ENCODE measurements around the gene TNK2. TPM values are rescaled to one million over a fixed set of nuclear protein-coding genes. Genes with fewer than 3 reads are reported as not detected.
"Not testable (repeated sequence)": the region's sequence is repeated elsewhere in the genome, so short reads cannot be mapped to it uniquely, and the experiment has no call there.

Gene TNK2
- total RNA-seq (2014; rRNA removed; shearing (Covaris generic)) = 30.3 and 30.5 TPM in 2 replicates

DNA sequence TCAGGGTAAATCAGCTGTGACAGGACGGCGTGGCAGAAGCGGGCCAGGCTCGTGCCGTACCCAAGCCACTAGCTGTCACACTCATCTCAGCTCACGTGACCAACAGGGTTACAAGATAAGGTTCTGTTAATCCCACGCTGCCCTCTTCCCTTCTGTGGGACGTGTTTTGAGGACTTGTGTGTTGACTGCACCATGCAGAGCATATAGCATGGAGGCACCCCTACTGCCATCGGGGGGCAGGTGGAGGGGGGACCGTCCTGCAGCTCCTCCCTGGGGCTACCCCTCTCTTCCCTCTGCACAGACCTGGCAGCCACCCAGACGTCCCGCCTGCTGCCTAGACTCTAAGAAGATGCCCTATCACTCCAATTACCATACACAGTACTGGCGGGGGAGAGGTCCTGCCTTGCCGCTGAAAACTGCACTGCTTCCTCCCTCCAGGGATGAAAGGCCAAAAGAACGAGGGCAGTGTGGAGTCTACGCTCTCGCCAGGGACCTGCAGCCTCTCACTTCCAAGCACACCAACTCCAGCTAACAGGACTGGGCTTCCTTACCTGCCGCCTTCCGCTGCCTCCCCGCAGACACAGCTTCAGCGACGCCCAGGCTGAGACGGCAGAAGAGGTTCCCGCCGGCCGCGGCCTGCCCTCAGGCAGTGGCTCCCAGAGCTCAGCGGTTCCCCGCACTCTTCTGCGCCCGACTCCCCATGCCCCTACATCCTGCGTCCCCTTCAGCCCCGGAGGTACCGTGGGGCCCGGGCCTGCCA is at the start of gene TNK2:
TNK2 (minus strand) TSS at position 618 of the 760 bp plus-strand sequence. CDS start 19,963 bp downstream, outside the sequence.
- Histone ChIP-seq H3K27me3 (ENCODE audit: control insufficient read depth, insufficient read depth, low read length) (no peaks in the 10 kb centered on the region; the same call in 1 of the 2 replicates), H3K4me3 (ENCODE audit: insufficient read depth, low read depth, low read length) (peak within 1 kb of the TSS; percentile 58), H3K36me3 (replicated peaks; ENCODE audit: control insufficient read depth, insufficient read depth, low read length) (no peaks in the 10 kb centered on the region)
- no peak for DNase-seq

DNA sequence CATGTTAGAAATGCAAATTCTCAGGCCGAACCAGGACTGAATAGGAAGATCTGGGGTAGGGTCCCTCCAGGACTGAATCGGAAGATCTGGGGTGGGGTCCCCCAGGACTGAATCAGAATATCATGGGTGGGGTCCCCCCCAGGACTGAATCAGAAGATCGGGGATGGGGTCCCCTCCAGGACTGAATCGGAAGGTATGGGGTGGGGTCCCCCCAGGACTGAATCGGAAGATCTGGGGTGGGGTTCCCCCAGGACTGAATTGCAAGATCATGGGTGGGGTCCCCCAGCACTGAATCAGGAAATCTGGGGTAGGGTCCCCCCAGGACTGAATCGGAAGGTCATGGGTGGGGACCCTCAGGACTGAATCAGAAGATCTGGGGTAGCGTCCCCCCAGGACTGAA is 48.2 kb upstream of the TNK2 start:
- Histone ChIP-seq H3K27me3 (ENCODE audit: control insufficient read depth, insufficient read depth, low read length) (no peaks in the 10 kb centered on the region), H3K4me3 (ENCODE audit: insufficient read depth, low read depth, low read length) (no peak overlapping the region), H3K36me3 (replicated peaks; ENCODE audit: control insufficient read depth, insufficient read depth, low read length) (no peaks in the 10 kb centered on the region)
- no peak for DNase-seq

DNA sequence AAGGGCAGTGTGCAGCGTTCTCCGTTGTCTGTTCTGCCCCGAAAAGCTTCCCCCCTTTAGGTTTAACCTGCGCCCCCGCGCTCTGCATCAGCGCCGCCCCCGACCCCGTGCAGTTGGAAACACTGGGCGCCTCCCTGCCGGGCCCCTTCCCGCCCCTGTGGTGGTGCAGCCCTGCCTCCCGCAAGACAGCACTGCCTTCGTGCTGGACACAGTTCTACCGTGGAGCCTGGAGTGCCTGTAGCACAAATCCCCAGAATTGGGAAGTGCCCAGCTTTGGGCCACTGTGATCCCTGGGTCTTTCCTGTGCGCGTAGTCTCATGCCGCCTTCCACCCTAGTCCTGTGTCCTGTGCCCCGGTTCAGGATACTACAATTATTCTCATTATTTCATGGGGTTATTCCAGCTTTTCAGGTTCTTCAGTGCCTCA is 47.1 kb upstream of the TNK2 start:
- peak; percentile 57 for DNase-seq
- H3K36me3 ChIP-seq (replicated peaks; ENCODE audit: control insufficient read depth, insufficient read depth, low read length); H3K27me3 ChIP-seq (ENCODE audit: control insufficient read depth, insufficient read depth, low read length): not testable (repeated sequence)
- peak overlapping the region; percentile 19 for H3K4me3 ChIP-seq (ENCODE audit: insufficient read depth, low read depth, low read length)

DNA sequence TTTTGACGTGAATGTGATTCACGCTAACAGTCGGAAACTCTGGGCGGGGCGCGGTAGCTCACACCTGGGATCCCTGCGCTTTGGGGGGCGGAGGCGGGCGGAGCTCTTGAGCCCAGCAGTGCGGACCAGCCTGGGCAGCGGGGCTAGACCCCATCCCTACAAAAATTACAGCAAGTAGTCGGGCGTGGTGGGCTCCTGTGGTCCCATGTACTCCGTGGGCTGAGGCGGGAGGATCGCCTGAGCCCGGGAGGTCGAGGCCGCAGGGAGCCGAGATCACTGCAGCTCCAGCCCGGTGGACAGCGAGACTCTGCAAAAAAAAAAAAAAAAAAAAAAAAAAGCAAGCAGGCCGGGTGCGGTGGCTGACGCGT is 46.4 kb upstream of the TNK2 start:
- DNase-seq; H3K27me3 ChIP-seq (ENCODE audit: control insufficient read depth, insufficient read depth, low read length): not testable (repeated sequence)
- H3K4me3 ChIP-seq (ENCODE audit: insufficient read depth, low read depth, low read length) = peak overlapping the region; percentile 37

DNA sequence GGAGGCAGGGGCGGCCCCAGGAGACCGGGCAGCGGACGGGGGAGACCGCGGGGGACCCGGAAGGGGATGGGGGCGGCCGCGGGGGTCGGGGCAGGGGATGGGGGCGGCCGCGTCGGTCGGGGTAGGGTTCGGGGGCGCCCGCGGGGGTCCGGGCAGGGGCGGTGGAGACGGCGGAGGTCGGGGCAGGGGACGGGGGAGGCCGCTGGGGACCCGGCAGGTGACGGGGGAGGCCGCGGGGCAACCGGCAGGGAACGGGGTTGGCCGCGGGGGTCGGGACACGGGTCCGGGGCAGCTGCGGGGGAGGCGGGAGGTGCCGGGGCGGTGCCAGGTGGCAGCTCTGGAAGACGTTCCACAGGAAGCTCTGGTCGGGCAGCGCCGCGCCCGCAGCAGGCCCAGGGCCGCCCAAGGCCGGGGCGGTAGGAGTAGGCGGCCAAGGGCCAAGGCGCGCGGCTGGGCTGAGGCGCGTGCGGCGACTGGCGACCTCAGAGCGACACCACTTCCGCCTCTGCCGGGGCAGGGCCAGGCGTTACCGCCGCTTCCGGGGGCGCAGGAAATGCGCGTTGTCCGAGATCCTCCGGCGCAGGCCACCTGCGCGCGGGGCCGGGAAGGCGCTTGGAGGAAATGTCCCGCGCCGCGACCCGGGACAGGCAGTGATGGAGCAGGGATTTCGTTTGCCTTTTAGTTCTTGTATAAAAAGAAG is 45.9 kb upstream of the TNK2 start:
- peak; percentile 83 for DNase-seq
- not testable (repeated sequence) for H3K27me3 ChIP-seq (ENCODE audit: control insufficient read depth, insufficient read depth, low read length); H3K36me3 ChIP-seq (replicated peaks; ENCODE audit: control insufficient read depth, insufficient read depth, low read length)
- H3K4me3 ChIP-seq (ENCODE audit: insufficient read depth, low read depth, low read length) = peak overlapping the region; percentile 37

More for the DNA sequence above, 46.4 kb upstream of the TNK2 start:
- not testable (repeated sequence) for H3K36me3 ChIP-seq (replicated peaks; ENCODE audit: control insufficient read depth, insufficient read depth, low read length)

- not testable (repeated sequence) for DNase-seq
Observed at GRCh38 chr3:195952590-195952989, 44.2 kb upstream of the TNK2 start.

GRCh38 chr3:195951443-195952177 is 43.3 kb upstream of the TNK2 start:
- H3K36me3 ChIP-seq (replicated peaks; ENCODE audit: control insufficient read depth, insufficient read depth, low read length); H3K4me3 ChIP-seq (ENCODE audit: insufficient read depth, low read depth, low read length); H3K27me3 ChIP-seq (ENCODE audit: control insufficient read depth, insufficient read depth, low read length); DNase-seq: not testable (repeated sequence)

More at GRCh38 chr3:195952590-195952989, 44.2 kb upstream of the TNK2 start:
- H3K4me3 ChIP-seq (ENCODE audit: insufficient read depth, low read depth, low read length); H3K27me3 ChIP-seq (ENCODE audit: control insufficient read depth, insufficient read depth, low read length); H3K36me3 ChIP-seq (replicated peaks; ENCODE audit: control insufficient read depth, insufficient read depth, low read length): not testable (repeated sequence)

DNA sequence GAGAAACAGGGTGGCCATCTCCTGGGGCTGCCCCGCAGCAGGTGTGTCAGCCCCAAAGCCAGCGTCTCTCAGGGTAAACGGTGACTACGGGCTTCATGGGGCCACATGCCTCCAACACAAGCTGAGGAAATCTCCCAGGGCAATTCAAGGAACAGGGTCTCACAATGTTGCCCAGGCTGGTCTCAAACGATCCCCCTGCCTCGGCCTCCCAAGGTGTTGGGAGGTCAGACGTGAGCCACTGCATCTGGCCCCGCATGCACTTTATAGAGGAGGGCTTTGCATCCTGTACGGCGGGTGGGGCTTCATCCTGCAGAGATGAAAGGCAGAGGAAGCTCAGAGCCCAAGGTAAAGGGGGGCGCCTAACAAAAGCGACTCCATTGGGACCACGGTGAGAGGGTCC is 42.4 kb upstream of the TNK2 start:
- not testable (repeated sequence) for H3K4me3 ChIP-seq (ENCODE audit: insufficient read depth, low read depth, low read length); H3K27me3 ChIP-seq (ENCODE audit: control insufficient read depth, insufficient read depth, low read length); H3K36me3 ChIP-seq (replicated peaks; ENCODE audit: control insufficient read depth, insufficient read depth, low read length); DNase-seq

DNA sequence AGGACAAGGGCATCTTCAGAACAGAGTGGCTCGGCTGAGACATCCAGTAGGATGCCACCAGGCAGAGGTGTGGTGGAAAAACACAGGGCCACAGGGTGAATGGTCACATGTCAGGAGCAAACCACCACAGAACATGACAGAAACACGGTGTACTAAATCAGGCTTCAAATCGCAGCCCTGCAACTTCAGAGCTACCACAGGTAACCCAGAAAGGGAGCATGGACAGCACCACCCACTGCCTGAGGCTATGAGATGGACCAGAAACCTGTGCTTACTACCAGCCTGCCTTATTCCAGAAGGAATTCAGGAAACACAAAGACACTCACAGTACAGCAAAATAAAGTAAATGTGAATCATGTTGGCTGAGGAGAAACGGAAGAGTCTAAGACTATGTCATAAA is 41.8 kb upstream of the TNK2 start:
- DNase-seq; H3K4me3 ChIP-seq (ENCODE audit: insufficient read depth, low read depth, low read length); H3K36me3 ChIP-seq (replicated peaks; ENCODE audit: control insufficient read depth, insufficient read depth, low read length); H3K27me3 ChIP-seq (ENCODE audit: control insufficient read depth, insufficient read depth, low read length): not testable (repeated sequence)

- H3K4me3 ChIP-seq (ENCODE audit: insufficient read depth, low read depth, low read length); H3K36me3 ChIP-seq (replicated peaks; ENCODE audit: control insufficient read depth, insufficient read depth, low read length); H3K27me3 ChIP-seq (ENCODE audit: control insufficient read depth, insufficient read depth, low read length); DNase-seq: not testable (repeated sequence)
Observed at GRCh38 chr3:195946910-195947699, 38.8 kb upstream of the TNK2 start.

DNA sequence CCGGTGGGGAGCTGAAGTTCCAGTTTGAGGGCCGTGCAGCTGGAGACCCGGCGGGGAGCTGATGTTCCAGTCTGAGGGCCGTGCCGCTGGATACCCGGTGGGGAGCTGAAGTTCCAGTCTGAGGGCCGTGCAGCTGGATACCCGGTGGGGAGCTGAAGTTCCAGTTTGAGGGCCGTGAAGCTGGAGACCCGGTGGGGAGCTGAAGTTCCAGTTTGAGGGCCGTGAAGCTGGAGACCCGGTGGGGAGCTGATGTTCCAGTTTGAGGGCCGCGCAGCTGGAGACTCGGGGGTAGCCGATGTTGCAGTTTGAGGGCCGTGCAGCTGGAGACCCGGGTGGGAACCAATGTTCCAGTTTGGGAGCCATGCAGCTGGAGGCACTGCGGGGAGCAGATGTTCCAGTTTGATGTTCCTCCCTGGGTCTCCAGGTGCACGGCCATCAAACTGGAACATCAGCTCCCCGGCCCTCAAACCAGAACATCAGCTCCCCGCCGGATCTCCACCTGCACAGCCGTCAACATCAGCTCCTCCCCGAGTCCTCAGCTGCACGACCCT is 33.0 kb upstream of the TNK2 start:
- H3K36me3 ChIP-seq (replicated peaks; ENCODE audit: control insufficient read depth, insufficient read depth, low read length); DNase-seq; H3K4me3 ChIP-seq (ENCODE audit: insufficient read depth, low read depth, low read length); H3K27me3 ChIP-seq (ENCODE audit: control insufficient read depth, insufficient read depth, low read length): not testable (repeated sequence)

- not testable (repeated sequence) for DNase-seq; H3K36me3 ChIP-seq (replicated peaks; ENCODE audit: control insufficient read depth, insufficient read depth, low read length); H3K27me3 ChIP-seq (ENCODE audit: control insufficient read depth, insufficient read depth, low read length); H3K4me3 ChIP-seq (ENCODE audit: insufficient read depth, low read depth, low read length)
Observed at GRCh38 chr3:195940806-195941205, 32.5 kb upstream of the TNK2 start.

DNA sequence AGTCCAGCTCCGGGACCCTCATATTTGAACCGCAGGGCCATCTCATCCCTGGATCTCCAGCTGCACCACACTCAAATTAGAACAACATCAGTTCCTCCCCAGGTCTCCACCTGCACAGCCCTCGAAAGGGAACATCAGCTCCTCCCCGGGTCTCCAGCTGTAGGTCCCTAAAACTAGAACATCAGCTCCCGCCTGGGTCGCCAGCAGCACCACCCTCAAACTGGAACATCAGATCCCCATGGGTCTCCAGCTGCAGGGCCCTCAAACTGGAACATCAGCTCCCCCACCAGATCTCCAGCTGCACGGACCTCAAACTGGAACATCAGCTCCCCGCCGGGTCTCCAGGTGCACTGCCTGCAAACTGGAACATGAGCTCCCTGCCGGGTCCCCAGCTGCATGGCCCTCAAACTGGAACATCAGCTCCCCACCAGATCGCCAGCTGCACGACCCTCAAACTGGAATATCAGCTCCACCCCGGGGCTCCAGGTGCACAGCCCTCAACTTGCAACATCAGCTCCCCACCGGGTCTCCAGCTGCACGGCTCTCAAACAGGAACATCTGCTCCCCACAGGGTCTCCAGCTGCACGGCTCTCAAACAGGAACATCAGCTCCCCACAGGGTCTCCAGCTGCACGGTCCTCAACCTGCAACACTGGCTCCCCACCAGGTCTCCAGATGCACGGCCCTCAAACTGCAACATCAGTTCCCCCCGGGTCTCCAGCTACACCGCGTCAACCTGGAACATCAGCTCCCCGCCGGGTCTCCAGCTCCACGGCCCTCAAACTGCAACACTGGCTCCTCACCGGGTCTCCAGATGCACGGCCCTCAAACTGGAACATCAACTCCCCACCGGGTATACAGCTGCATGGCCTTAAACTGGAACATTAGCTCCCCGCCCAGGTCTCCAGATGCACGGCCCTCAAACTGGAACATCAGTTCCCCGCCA is 31.4 kb upstream of the TNK2 start:
- H3K27me3 ChIP-seq (ENCODE audit: control insufficient read depth, insufficient read depth, low read length); DNase-seq; H3K36me3 ChIP-seq (replicated peaks; ENCODE audit: control insufficient read depth, insufficient read depth, low read length); H3K4me3 ChIP-seq (ENCODE audit: insufficient read depth, low read depth, low read length): not testable (repeated sequence)
